Suprapubic skin (tissue), 4 donors: ENCODE measurements around the gene AGMAT. TPM values are rescaled to one million over a fixed set of nuclear protein-coding genes. Genes with fewer than 3 reads are reported as not detected.

Experiments
- DNase-seq, 2 donors: peaks; one replicate each; pipeline ENCODE4 v3.0.0-alpha.2; 2019; ENCODE audit warnings: low spot score in 2 of 2
- H3K27ac ChIP-seq: fragments of 200-600 bp; sonication (generic); one replicate; pipeline ENCODE4 v1.5.1; 2019
- H3K27me3 ChIP-seq: fragments of 200-600 bp; sonication (generic); one replicate; pipeline ENCODE4 v1.5.1; 2019
- H3K36me3 ChIP-seq: fragments of 200-600 bp; sonication (generic); one replicate; pipeline ENCODE4 v1.5.1; 2019
- H3K4me1 ChIP-seq: fragments of 200-600 bp; sonication (generic); one replicate; pipeline ENCODE4 v1.5.1; 2019
- H3K4me3 ChIP-seq: fragments of 200-600 bp; sonication (generic); one replicate; pipeline ENCODE4 v1.5.1; 2019; ENCODE audit warnings: mild to moderate bottlenecking
- H3K9me3 ChIP-seq: fragments of 200-600 bp; sonication (generic); one replicate; pipeline ENCODE4 v1.5.1; 2019
- EP300 ChIP-seq: sonication (generic); formaldehyde crosslinking; IDR thresholded peaks from one replicate; pipeline ENCODE4 v1.6.1; 2017; ENCODE audit warnings: antibody characterized with exemption
- POLR2A ChIP-seq, 2 donors: fragments of 450-650 bp; IDR thresholded peaks; one replicate each; pipeline ENCODE4 v1.6.1; 2017; ENCODE audit warnings: antibody characterized with exemption in 2 of 2, mild to moderate bottlenecking in 2 of 2, moderate library complexity in 2 of 2
- POLR2AphosphoS5 ChIP-seq, 3 donors: sonication (generic); formaldehyde crosslinking; IDR thresholded peaks; one replicate each; pipeline ENCODE4 v1.6.1; 2017; ENCODE audit warnings: antibody characterized with exemption in 3 of 3
- WGBS: methylation state at CpG from one replicate; pipeline ENCODE4 v1.1.5; 2018; 5-methylcytosine and 5-hydroxymethylcytosine counted together
- total RNA-seq, 4 donors: library from RNA; depleted of rRNA; stranded (reverse); fragments of >200 nt; gene quantifications; one replicate each; pipeline ENCODE4 v1.1.0, GENCODE V29; 2016
- TF ChIP-seq, protein P1 (sequence below), 2 donors: fragments of 200-600 bp in 1 of 2; fragments of 450-650 bp in 1 of 2; sonication (generic) in 1 of 2; IDR thresholded peaks; one replicate each; pipeline ENCODE4 v1.5.1; 2016 to 2019; ENCODE audit warnings: antibody characterized with exemption in 2 of 2, mild to moderate bottlenecking in 1 of 2, moderate library complexity in 1 of 2

AGMAT gene
- total RNA-seq, 4 donors from 2014 or later: 0.72 TPM; not detected in 3

DNA sequence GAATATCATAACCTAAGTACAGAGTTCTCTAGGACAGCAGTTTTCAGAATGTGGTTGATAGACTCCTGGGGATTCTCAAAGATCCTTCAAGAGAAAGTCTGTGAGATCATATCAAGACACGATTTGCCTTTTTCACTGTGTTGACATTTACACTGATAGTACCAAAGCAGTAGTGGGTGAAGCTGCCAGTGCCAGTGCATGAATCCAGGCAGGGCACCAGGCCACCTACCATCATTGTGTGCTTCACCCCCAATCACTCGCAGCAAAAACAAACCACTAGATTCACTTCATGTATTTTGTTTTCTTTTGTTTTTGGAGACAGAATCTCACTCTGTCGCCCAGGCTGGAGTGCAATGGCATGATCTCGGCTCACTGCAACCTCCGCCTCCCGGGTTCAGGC is 34.3 kb downstream of the AGMAT start:
- Histone ChIP-seq H3K4me1 (no peaks in the 10 kb centered on the region), H3K27me3 (no peaks in the 10 kb centered on the region), H3K4me3 (no peak overlapping the region), H3K9me3 (no peaks in the 10 kb centered on the region), H3K36me3 (peaks cover 56% of the 10 kb centered on the region), H3K27ac (no peak overlapping the region)
- WGBS: 75% methylated on average over 6 of the region's 6 CpGs
- TF ChIP-seq, protein P1, sequence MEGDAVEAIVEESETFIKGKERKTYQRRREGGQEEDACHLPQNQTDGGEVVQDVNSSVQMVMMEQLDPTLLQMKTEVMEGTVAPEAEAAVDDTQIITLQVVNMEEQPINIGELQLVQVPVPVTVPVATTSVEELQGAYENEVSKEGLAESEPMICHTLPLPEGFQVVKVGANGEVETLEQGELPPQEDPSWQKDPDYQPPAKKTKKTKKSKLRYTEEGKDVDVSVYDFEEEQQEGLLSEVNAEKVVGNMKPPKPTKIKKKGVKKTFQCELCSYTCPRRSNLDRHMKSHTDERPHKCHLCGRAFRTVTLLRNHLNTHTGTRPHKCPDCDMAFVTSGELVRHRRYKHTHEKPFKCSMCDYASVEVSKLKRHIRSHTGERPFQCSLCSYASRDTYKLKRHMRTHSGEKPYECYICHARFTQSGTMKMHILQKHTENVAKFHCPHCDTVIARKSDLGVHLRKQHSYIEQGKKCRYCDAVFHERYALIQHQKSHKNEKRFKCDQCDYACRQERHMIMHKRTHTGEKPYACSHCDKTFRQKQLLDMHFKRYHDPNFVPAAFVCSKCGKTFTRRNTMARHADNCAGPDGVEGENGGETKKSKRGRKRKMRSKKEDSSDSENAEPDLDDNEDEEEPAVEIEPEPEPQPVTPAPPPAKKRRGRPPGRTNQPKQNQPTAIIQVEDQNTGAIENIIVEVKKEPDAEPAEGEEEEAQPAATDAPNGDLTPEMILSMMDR (IDR thresholded peaks at IDR 0.05): no peak
- TF ChIP-seq POLR2AphosphoS5 (IDR thresholded peaks at IDR 0.05) (no peak), EP300 (no peak), POLR2A (IDR thresholded peaks at IDR 0.05) (no peak)
- no peak for DNase-seq

GRCh38 chr1:15546641-15547040 is 38.2 kb downstream of the AGMAT start:
- no peaks in the 10 kb centered on the region for H3K27me3 ChIP-seq
- DNase-seq: no peak
- no peaks in the 10 kb centered on the region for H3K4me1 ChIP-seq
- H3K9me3 ChIP-seq: no peaks in the 10 kb centered on the region
- 85% methylated on average over 2 of the region's 2 CpGs for WGBS
- H3K27ac ChIP-seq: no peak overlapping the region
- H3K4me3 ChIP-seq: no peak overlapping the region
- H3K36me3 ChIP-seq: peaks cover 85% of the 10 kb centered on the region
- no peak for TF ChIP-seq EP300
- no peak for TF ChIP-seq POLR2AphosphoS5 (IDR thresholded peaks at IDR 0.05)
- TF ChIP-seq POLR2A (IDR thresholded peaks at IDR 0.05): no peak

GRCh38 chr1:15543589-15544568 is 41.0 kb downstream of the AGMAT start:
- Histone ChIP-seq H3K4me3 (no peak overlapping the region), H3K27me3 (no peaks in the 10 kb centered on the region), H3K9me3 (no peaks in the 10 kb centered on the region), H3K36me3 (peaks cover 89% of the 10 kb centered on the region), H3K4me1 (no peaks in the 10 kb centered on the region), H3K27ac (no peak overlapping the region)
- 92% methylated on average over 12 of the region's 12 CpGs for WGBS
- TF ChIP-seq POLR2A (IDR thresholded peaks at IDR 0.05) (no peak), POLR2AphosphoS5 (IDR thresholded peaks at IDR 0.05) (no peak), EP300 (no peak)
- TF ChIP-seq, protein P1 (IDR thresholded peaks at IDR 0.05): no peak
- DNase-seq: no peak

DNA sequence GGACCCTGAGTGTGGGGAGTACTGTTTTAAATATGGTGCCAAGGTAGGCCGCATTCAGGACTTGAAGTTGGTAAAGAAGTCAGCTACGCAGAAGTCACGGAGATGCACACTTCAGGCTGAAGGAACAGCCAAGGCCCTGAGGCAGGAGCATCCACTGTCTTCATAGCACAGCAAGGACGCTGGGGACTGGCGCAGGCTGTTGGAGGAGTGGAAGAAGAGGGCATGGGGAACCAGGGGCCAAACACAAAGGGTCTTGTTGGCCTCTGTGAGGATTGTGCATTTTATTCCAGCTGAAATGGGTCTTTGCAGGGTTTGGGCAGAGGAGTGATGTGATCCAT is 41.6 kb downstream of the AGMAT start:
- DNase-seq: no peak
- peaks cover 90% of the 10 kb centered on the region for H3K36me3 ChIP-seq
- no peaks in the 10 kb centered on the region for H3K9me3 ChIP-seq
- TF ChIP-seq POLR2A (IDR thresholded peaks at IDR 0.05) (no peak), POLR2AphosphoS5 (IDR thresholded peaks at IDR 0.05) (no peak)
- H3K27ac ChIP-seq: no peak overlapping the region
- no peaks in the 10 kb centered on the region for H3K4me1 ChIP-seq
- H3K4me3 ChIP-seq: no peak overlapping the region
- WGBS: 92% methylated on average over 5 of the region's 5 CpGs
- no peaks in the 10 kb centered on the region for H3K27me3 ChIP-seq

- Histone ChIP-seq H3K4me1 (no peaks in the 10 kb centered on the region), H3K9me3 (no peaks in the 10 kb centered on the region), H3K27ac (no peak overlapping the region), H3K27me3 (no peaks in the 10 kb centered on the region), H3K4me3 (no peak overlapping the region), H3K36me3 (peaks cover 89% of the 10 kb centered on the region)
- TF ChIP-seq POLR2A (IDR thresholded peaks at IDR 0.05) (no peak), POLR2AphosphoS5 (IDR thresholded peaks at IDR 0.05) (no peak)
- DNase-seq: no peak
- WGBS: 89% methylated on average over 6 of the region's 7 CpGs
Measured at GRCh38 chr1:15542388-15543250, 42.2 kb downstream of the AGMAT start.

GRCh38 chr1:15541231-15541792 is 43.5 kb downstream of the AGMAT start:
- Histone ChIP-seq H3K27me3 (no peaks in the 10 kb centered on the region), H3K36me3 (peaks cover 89% of the 10 kb centered on the region), H3K4me3 (no peak overlapping the region), H3K9me3 (no peaks in the 10 kb centered on the region), H3K27ac (no peak overlapping the region), H3K4me1 (no peaks in the 10 kb centered on the region)
- WGBS: 97% methylated on average over 4 of the region's 4 CpGs
- no peak for DNase-seq
- TF ChIP-seq POLR2AphosphoS5 (IDR thresholded peaks at IDR 0.05): no peak
- no peak for TF ChIP-seq POLR2A (IDR thresholded peaks at IDR 0.05)
- TF ChIP-seq, protein P1 (IDR thresholded peaks at IDR 0.05): no peak
- TF ChIP-seq EP300: no peak
